K562 (cell line): Measurements from ENCODE around the gene PLA2G15.

Experiments
- CTCF ChIP-seq, 3 experiments: IDR thresholded peaks in 2 of 3; conservative IDR thresholded peaks in 1 of 3; 2 replicates each; pipeline ENCODE4 v1.5.1; 2011 to 2012; ENCODE audit warnings: low read length in 3 of 3, mild to moderate bottlenecking in 3 of 3, control low read depth in 2 of 3, improper control_type of control experiment in 1 of 3, inconsistent platforms in 1 of 3, low read depth in 1 of 3, mixed read lengths in 1 of 3, moderate library complexity in 1 of 3; ENCODE audit not compliant: insufficient read depth in 2 of 3
- MAX ChIP-seq: sonication (generic); formaldehyde crosslinking; IDR thresholded peaks from 2 replicates; pipeline ENCODE4 v1.9.0; 2022; ENCODE audit warnings: mild to moderate bottlenecking, missing genetic modification reagents
- ZFP30 ChIP-seq: fragments of 250-450 bp; sonication (Bioruptor Pico); IDR thresholded peaks from 2 replicates; pipeline ENCODE4 v1.8.0; 2022; ENCODE audit warnings: moderate library complexity, mild to moderate bottlenecking, inconsistent platforms, borderline replicate concordance

- TF ChIP-seq MAX = no peak
- TF ChIP-seq CTCF (IDR thresholded peaks at IDR 0.05 in 2 of 3, conservative IDR thresholded peaks at IDR 0.05 in 1 of 3; ENCODE audit: insufficient read depth in 2 of 3, low read depth in 1 of 3, low read length in 3 of 3) = no peak
- TF ChIP-seq ZFP30 (CRISPR knock-in tag) = no peak
Measured at GRCh38 chr16:68206245-68206644, 38.9 kb upstream of the PLA2G15 start.
